Adrenal gland (tissue), 12 donors: Measurements from ENCODE around the gene CMIP. TPM values are rescaled to one million over a fixed set of nuclear protein-coding genes. Genes with fewer than 3 reads are reported as not detected.

Source experiments
- DNase-seq, 7 donors: peaks; one replicate each; pipeline ENCODE4 v3.0.0-alpha.2; 2019 to 2020
- H3K27ac ChIP-seq, 5 donors: fragments of 200-600 bp; sonication (generic) in 4 of 5; 1 replicate in 3 of 5; 2 replicates in 2 of 5; pipeline versions ENCODE4 v1.5.1 to v1.8.0; 2016 to 2020; ENCODE audit warnings: mild to moderate bottlenecking in 1 of 5
- H3K27me3 ChIP-seq: fragments of 200-600 bp; 2 replicates; pipeline ENCODE4 v1.8.0; 2021
- H3K36me3 ChIP-seq, 2 donors: fragments of 200-600 bp; replicated peaks in 1 of 2; 1 replicate in 1 of 2; 2 replicates in 1 of 2; pipeline versions ENCODE4 v1.5.1 to v1.8.0; 2018 to 2022
- H3K4me1 ChIP-seq, 2 donors: fragments of 200-600 bp; replicated peaks in 1 of 2; 1 replicate in 1 of 2; 2 replicates in 1 of 2; pipeline versions ENCODE4 v1.5.1 to v1.8.0; 2018 to 2021
- H3K4me3 ChIP-seq, 4 donors: fragments of 200-600 bp; sonication (generic) in 3 of 4; one replicate each; pipeline ENCODE4 v1.5.1; 2016 to 2018
- H3K9me3 ChIP-seq, 3 donors: fragments of 200-600 bp; sonication (generic) in 1 of 3; replicated peaks in 1 of 3; 1 replicate in 2 of 3; 2 replicates in 1 of 3; pipeline versions ENCODE4 v1.5.1 to v1.8.0; 2016 to 2021
- CTCF ChIP-seq, 6 experiments: fragments of 450-650 bp in 4 of 6; fragments of 200-600 bp in 2 of 6; sonication (generic) in 1 of 6; IDR thresholded peaks; 1 replicate in 5 of 6; 2 replicates in 1 of 6; pipeline versions ENCODE4 v1.5.1 to v1.8.0; 2016 to 2021; ENCODE audit warnings: antibody characterized with exemption in 6 of 6, mild to moderate bottlenecking in 2 of 6, moderate library complexity in 1 of 6
- POLR2A ChIP-seq, 2 donors: fragments of 450-650 bp; IDR thresholded peaks; one replicate each; pipeline ENCODE4 v1.6.1; 2017; ENCODE audit warnings: antibody characterized with exemption in 2 of 2, mild to moderate bottlenecking in 2 of 2, moderate library complexity in 1 of 2
- WGBS, 4 donors: extraction: QIAGEN DNeasy Blood & Tissue Kit in 2 of 4; methylation state at CpG; one replicate each; pipeline versions ENCODE4 v1.1.5 to v1.1.7; 2013 to 2017; 5-methylcytosine and 5-hydroxymethylcytosine counted together
- intact Hi-C, 2 donors: fragments of 100-400 bp; cut with DNase I; formaldehyde crosslinking; loops; one replicate each; pipeline versions ENCODE4 v1.14.1 to v1.15.0; 2022 to 2023
- polyA plus RNA-seq, 3 donors: library from polyadenylated mRNA; stranded (reverse); fragments of 200-250 nt in 2 of 3; fragments of 350-450 nt in 1 of 3; fragmentation: Illumina TruSeq in 1 of 3; extraction: RNeasy Lipid Tissue Mini Kit (QIAGEN cat#74804) in 1 of 3; gene quantifications; one replicate each; pipeline ENCODE4 v1.2.3, GENCODE V29; 2013 to 2014
- total RNA-seq, 9 donors: library from RNA; depleted of rRNA in 4 of 9; stranded (reverse); fragments of >200 nt in 4 of 9; fragments of 120-200 nt in 1 of 9; fragmentation: NEBNext Ultra II Directional in 1 of 9; extraction: Animal tissue kit (Norgen Biotek cat#: 25700) in 1 of 9; gene quantifications; one replicate each; pipeline versions ENCODE4 v1.1.0 to v1.2.4, GENCODE V29; 2013 to 2023
- donor health status: healthy with polysubstance abuse.
- donor health status: Bipolar disorder and iron deficiency.
- donor health status: DM: yes; HTN: yes; CAD: no.
- donor health status: DM: no; HTN: no; CAD: no.
- donor health status: DM: no; HTN: no; CAD: no.
- donor health status: DM: yes; HTN: yes; CAD: no.

The CMIP gene
- total and polyA plus RNA-seq, 12 donors = 8.1 to 87.9 (median 42.5) TPM

- TF ChIP-seq POLR2A (IDR thresholded peaks at IDR 0.05) (no peak), CTCF (IDR thresholded peaks at IDR 0.05) (no peak)
- H3K36me3 ChIP-seq = no peaks in the 10 kb centered on the region
- intact Hi-C loops = no loop called here
- no peak overlapping the region for H3K27ac ChIP-seq
- no peaks in the 10 kb centered on the region for H3K27me3 ChIP-seq
- H3K9me3 ChIP-seq = no peaks in the 10 kb centered on the region
- no peaks in the 10 kb centered on the region for H3K4me1 ChIP-seq
- WGBS, 4 donors = 82 to 90% (median 85%) methylated on average over 6 to 8 of the region's 8 CpGs
- no peak overlapping the region for H3K4me3 ChIP-seq
- DNase-seq = no peak
These were observed 27.9 kb upstream of the CMIP start for GRCh38 chr16:81416749-81417148.

DNA sequence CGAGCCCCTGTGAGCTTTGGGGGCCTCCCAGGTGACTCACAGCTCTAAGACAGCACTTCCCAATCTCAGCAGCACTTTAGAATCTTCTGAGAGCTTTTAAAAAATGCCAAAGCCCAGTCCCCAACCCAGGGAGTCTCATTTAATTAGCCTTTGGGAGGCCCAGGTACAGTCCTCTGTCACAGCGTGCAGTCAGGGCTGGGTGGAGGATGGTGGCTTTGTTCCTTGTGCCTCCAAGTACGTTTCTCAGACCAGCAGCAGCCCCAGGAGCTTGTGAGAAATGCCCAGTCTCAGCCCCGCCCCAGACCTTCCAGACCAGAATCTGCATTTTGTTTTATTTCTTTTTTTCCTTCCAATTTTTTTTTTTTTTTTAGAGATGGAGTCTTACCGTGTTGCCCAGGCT is 27.4 kb upstream of the CMIP start:
- no peak for TF ChIP-seq CTCF (IDR thresholded peaks at IDR 0.05)
- no peak for TF ChIP-seq POLR2A (IDR thresholded peaks at IDR 0.05)
- 82 to 85% (median 84%) methylated on average over 4 to 5 of the region's 5 CpGs for WGBS, 4 donors
- Histone ChIP-seq H3K4me1 (no peaks in the 10 kb centered on the region), H3K27ac (no peak overlapping the region), H3K4me3 (no peak overlapping the region), H3K36me3 (no peaks in the 10 kb centered on the region), H3K9me3 (no peaks in the 10 kb centered on the region), H3K27me3 (no peaks in the 10 kb centered on the region)
- no peak for DNase-seq
- intact Hi-C loops = no loop called here

DNA sequence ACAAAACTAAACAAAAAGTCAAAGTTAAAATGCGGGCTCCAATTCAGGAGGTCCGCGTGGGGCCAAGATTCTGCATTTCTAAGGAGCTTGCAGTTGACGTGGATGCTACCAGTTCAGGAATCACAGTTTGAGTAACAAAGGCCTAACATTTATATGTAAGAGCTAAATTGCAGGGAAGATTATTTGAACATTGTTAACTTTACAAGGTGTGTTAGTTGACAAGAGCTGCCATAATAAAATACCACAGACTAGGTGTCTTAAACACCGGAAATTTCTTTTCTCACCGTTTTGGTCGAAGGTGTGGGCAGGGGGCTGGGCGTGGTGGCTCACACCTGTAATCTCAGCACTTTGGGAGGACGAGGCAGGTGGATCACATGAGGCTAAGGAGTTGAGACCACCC is 24.8 kb upstream of the CMIP start:
- no peaks in the 10 kb centered on the region for H3K27me3 ChIP-seq
- WGBS, 4 donors = 92 to 96% (median 94%) methylated on average over 9 of the region's 9 CpGs
- H3K4me1 ChIP-seq = no peaks in the 10 kb centered on the region
- no peaks in the 10 kb centered on the region for H3K9me3 ChIP-seq
- H3K27ac ChIP-seq = no peak overlapping the region
- no peak for TF ChIP-seq CTCF (IDR thresholded peaks at IDR 0.05)
- no peak for TF ChIP-seq POLR2A (IDR thresholded peaks at IDR 0.05)
- no peaks in the 10 kb centered on the region for H3K36me3 ChIP-seq
- no peak for DNase-seq
- H3K4me3 ChIP-seq = no peak overlapping the region
- intact Hi-C loops = no loop called here

DNA sequence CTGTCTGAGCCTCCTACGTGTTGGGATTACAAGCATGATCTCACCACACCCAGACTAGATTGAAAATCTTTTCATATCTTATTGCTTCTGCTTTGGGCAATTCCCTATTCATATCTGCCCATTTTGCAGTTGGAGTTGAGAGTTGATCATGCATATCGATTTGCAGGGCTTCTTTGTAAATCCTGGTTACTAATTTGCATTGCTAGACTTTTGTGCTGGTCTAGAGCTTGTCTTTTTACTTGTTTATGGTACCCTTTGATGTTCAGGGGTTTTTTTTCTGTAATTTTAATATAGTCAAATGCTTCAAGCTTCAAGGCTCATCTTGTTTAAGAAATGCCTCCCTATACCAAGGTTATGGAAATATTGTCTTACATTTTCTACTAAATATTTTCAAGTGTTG is 23.5 kb upstream of the CMIP start:
- H3K27ac ChIP-seq = no peak overlapping the region
- no peaks in the 10 kb centered on the region for H3K9me3 ChIP-seq
- WGBS, 4 donors = 88 to 96% (median 91%) methylated on average over 2 of the region's 2 CpGs
- intact Hi-C loops = no loop called here
- no peak overlapping the region for H3K4me3 ChIP-seq
- no peaks in the 10 kb centered on the region for H3K4me1 ChIP-seq
- no peaks in the 10 kb centered on the region for H3K27me3 ChIP-seq
- no peaks in the 10 kb centered on the region for H3K36me3 ChIP-seq
- TF ChIP-seq CTCF (IDR thresholded peaks at IDR 0.05) (no peak), POLR2A (IDR thresholded peaks at IDR 0.05) (no peak)
- no peak for DNase-seq
